HepG2 (cell line): ENCODE data around the gene MBTPS1. TPM values are rescaled to one million over a fixed set of nuclear protein-coding genes. Genes with fewer than 3 reads are reported as not detected.

Experiments used
- ARHGAP35 ChIP-seq: sonication (generic); formaldehyde crosslinking; IDR thresholded peaks from 2 replicates; pipeline ENCODE4 v1.9.0; 2022; ENCODE audit warnings: mild to moderate bottlenecking, inconsistent platforms, moderate library complexity, missing genetic modification reagents, borderline replicate concordance
- ATF7-NPFF ChIP-seq: sonication (generic); formaldehyde crosslinking; IDR thresholded peaks from 2 replicates; pipeline ENCODE4 v1.8.1; 2023; ENCODE audit warnings: mild to moderate bottlenecking, low read depth, missing genetic modification reagents, moderate library complexity
- HIVEP1 ChIP-seq: sonication (generic); formaldehyde crosslinking; IDR thresholded peaks from 2 replicates; pipeline ENCODE4 v1.4.0; 2020; ENCODE audit warnings: mild to moderate bottlenecking, missing genetic modification reagents
- SSRP1 ChIP-seq: IDR thresholded peaks from 2 replicates; pipeline ENCODE4 v1.6.1; 2016; ENCODE audit warnings: control low read depth
- ZMAT3 ChIP-seq: sonication (generic); formaldehyde crosslinking; conservative IDR thresholded peaks from 2 replicates; pipeline ENCODE4 v1.7.0; 2021; ENCODE audit warnings: missing genetic modification reagents
- ZNF280B ChIP-seq: sonication (generic); formaldehyde crosslinking; IDR thresholded peaks from 2 replicates; pipeline ENCODE4 v1.5.0; 2020; ENCODE audit warnings: missing genetic modification reagents, mild to moderate bottlenecking, borderline replicate concordance
- ZNF318 ChIP-seq: sonication (generic); formaldehyde crosslinking; IDR thresholded peaks from 2 replicates; pipeline ENCODE4 v1.4.0; 2020; ENCODE audit warnings: mild to moderate bottlenecking, missing genetic modification reagents
- ZNF335 ChIP-seq: sonication (generic); formaldehyde crosslinking; IDR thresholded peaks from 2 replicates; pipeline ENCODE4 v1.4.0; 2020; ENCODE audit warnings: missing genetic modification reagents
- ZNF501 ChIP-seq: sonication (generic); formaldehyde crosslinking; IDR thresholded peaks from 2 replicates; pipeline ENCODE4 v1.5.1; 2020; ENCODE audit warnings: mild to moderate bottlenecking, moderate library complexity, missing genetic modification reagents
- ZNF572 ChIP-seq: sonication (generic); formaldehyde crosslinking; IDR thresholded peaks from 2 replicates; pipeline ENCODE4 v1.5.1; 2020; ENCODE audit warnings: mild to moderate bottlenecking, missing genetic modification reagents
- polyA plus RNA-seq, 8 experiments: library from polyadenylated mRNA; depleted of rRNA in 3 of 8; stranded (reverse) in 7 of 8; unstranded in 1 of 8; fragments of >200 nt; fragmentation: Illumina TruSeq in 4 of 8; extraction: Trizol in 4 of 8; gene quantifications; 2 replicates each; pipeline versions ENCODE4 v1.2.1 to v1.2.3, GENCODE V29; 2011 to 2016; ENCODE audit warnings: low read depth in 4 of 8, missing spikeins in 1 of 8, mixed read lengths in 1 of 8; ENCODE audit not compliant: insufficient read depth in 1 of 8
- total RNA-seq, 5 experiments: library from RNA; depleted of rRNA; stranded (reverse); fragments of >200 nt; fragmentation: Illumina TruSeq; extraction: Trizol; gene quantifications; 2 replicates each; pipeline ENCODE4 v1.2.3, GENCODE V29; 2016; ENCODE audit warnings: low read depth in 1 of 5
- TF ChIP-seq, protein P1 (sequence below): sonication (generic); formaldehyde crosslinking; IDR thresholded peaks from 2 replicates; pipeline ENCODE4 v1.4.0; 2020; ENCODE audit warnings: missing genetic modification reagents, borderline replicate concordance
- TF ChIP-seq, protein P2 (sequence below): sonication (generic); formaldehyde crosslinking; IDR thresholded peaks from 2 replicates; pipeline ENCODE4 v1.5.1; 2020; ENCODE audit warnings: mild to moderate bottlenecking, moderate library complexity, missing genetic modification reagents

The MBTPS1 gene
- total and polyA plus RNA-seq, 2 of the 13 experiments (the other 11 are each of a cell fraction or from before 2014, with no cell fraction given): 56.7 to 91.3 TPM

GRCh38 chr16:84144209-84144858 is 27.6 kb upstream of the MBTPS1 start (continued):
- no peak for TF ChIP-seq ZNF318 (CRISPR knock-in tag)
- TF ChIP-seq HIVEP1 (CRISPR knock-in tag): peak; percentile 55; the same call in 1 of the 2 replicates
- TF ChIP-seq ZMAT3 (CRISPR knock-in tag): peak; percentile 2; the same call in 1 of the 2 replicates
- 0 out of 2 replicates have a peak, but pooled peaks have one; percentile 17 for TF ChIP-seq SSRP1 (CRISPR knock-in tag)
- peak; percentile 64 for TF ChIP-seq ZNF501 (CRISPR knock-in tag)
- no peak for TF ChIP-seq ATF7-NPFF (CRISPR knock-in tag)
- TF ChIP-seq ZNF572 (CRISPR knock-in tag): 0 out of 2 replicates have a peak, but pooled peaks have one; percentile 52
- TF ChIP-seq ARHGAP35 (CRISPR knock-in tag): 0 out of 2 replicates have a peak, but pooled peaks have one; percentile 69
- TF ChIP-seq, protein P1, sequence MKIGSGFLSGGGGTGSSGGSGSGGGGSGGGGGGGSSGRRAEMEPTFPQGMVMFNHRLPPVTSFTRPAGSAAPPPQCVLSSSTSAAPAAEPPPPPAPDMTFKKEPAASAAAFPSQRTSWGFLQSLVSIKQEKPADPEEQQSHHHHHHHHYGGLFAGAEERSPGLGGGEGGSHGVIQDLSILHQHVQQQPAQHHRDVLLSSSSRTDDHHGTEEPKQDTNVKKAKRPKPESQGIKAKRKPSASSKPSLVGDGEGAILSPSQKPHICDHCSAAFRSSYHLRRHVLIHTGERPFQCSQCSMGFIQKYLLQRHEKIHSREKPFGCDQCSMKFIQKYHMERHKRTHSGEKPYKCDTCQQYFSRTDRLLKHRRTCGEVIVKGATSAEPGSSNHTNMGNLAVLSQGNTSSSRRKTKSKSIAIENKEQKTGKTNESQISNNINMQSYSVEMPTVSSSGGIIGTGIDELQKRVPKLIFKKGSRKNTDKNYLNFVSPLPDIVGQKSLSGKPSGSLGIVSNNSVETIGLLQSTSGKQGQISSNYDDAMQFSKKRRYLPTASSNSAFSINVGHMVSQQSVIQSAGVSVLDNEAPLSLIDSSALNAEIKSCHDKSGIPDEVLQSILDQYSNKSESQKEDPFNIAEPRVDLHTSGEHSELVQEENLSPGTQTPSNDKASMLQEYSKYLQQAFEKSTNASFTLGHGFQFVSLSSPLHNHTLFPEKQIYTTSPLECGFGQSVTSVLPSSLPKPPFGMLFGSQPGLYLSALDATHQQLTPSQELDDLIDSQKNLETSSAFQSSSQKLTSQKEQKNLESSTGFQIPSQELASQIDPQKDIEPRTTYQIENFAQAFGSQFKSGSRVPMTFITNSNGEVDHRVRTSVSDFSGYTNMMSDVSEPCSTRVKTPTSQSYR (CRISPR knock-in tag): 0 out of 2 replicates have a peak, but pooled peaks have one; percentile 4
- TF ChIP-seq ZNF280B (CRISPR knock-in tag): 0 out of 2 replicates have a peak, but pooled peaks have one; percentile 49
- TF ChIP-seq ZNF335 (CRISPR knock-in tag): 0 out of 2 replicates have a peak, but pooled peaks have one; percentile 3
- TF ChIP-seq, protein P2, sequence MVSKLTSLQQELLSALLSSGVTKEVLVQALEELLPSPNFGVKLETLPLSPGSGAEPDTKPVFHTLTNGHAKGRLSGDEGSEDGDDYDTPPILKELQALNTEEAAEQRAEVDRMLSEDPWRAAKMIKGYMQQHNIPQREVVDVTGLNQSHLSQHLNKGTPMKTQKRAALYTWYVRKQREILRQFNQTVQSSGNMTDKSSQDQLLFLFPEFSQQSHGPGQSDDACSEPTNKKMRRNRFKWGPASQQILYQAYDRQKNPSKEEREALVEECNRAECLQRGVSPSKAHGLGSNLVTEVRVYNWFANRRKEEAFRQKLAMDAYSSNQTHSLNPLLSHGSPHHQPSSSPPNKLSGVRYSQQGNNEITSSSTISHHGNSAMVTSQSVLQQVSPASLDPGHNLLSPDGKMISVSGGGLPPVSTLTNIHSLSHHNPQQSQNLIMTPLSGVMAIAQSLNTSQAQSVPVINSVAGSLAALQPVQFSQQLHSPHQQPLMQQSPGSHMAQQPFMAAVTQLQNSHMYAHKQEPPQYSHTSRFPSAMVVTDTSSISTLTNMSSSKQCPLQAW: peak; percentile 15; the same call in 1 of the 2 replicates
